ENCODE data around the gene PLEKHA8.

DNA sequence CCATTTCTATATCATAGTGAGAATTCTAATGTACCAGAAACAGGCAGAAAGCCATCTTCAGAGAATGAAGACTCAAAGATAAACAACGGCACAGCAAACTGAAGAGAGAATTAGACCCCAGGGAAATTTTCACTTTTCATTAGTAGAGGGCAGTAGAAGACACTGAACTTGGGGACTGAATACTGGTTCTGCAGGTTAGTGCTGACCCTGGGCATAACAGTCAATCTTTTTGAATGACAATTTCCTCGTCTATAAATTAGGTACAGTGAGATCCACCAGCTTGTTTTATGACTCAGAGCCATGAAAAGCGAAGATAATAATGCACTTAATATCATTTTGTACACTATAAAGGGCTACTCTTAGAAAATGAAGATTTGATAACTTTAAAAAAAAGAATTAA lies 15.5 kb upstream of the PLEKHA8 start:
- TF ChIP-seq, protein P1, sequence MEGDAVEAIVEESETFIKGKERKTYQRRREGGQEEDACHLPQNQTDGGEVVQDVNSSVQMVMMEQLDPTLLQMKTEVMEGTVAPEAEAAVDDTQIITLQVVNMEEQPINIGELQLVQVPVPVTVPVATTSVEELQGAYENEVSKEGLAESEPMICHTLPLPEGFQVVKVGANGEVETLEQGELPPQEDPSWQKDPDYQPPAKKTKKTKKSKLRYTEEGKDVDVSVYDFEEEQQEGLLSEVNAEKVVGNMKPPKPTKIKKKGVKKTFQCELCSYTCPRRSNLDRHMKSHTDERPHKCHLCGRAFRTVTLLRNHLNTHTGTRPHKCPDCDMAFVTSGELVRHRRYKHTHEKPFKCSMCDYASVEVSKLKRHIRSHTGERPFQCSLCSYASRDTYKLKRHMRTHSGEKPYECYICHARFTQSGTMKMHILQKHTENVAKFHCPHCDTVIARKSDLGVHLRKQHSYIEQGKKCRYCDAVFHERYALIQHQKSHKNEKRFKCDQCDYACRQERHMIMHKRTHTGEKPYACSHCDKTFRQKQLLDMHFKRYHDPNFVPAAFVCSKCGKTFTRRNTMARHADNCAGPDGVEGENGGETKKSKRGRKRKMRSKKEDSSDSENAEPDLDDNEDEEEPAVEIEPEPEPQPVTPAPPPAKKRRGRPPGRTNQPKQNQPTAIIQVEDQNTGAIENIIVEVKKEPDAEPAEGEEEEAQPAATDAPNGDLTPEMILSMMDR (IDR thresholded peaks at IDR 0.05): no peak
- TF ChIP-seq, protein P2, sequence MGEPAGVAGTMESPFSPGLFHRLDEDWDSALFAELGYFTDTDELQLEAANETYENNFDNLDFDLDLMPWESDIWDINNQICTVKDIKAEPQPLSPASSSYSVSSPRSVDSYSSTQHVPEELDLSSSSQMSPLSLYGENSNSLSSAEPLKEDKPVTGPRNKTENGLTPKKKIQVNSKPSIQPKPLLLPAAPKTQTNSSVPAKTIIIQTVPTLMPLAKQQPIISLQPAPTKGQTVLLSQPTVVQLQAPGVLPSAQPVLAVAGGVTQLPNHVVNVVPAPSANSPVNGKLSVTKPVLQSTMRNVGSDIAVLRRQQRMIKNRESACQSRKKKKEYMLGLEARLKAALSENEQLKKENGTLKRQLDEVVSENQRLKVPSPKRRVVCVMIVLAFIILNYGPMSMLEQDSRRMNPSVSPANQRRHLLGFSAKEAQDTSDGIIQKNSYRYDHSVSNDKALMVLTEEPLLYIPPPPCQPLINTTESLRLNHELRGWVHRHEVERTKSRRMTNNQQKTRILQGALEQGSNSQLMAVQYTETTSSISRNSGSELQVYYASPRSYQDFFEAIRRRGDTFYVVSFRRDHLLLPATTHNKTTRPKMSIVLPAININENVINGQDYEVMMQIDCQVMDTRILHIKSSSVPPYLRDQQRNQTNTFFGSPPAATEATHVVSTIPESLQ (CRISPR knock-in tag; IDR thresholded peaks at IDR 0.05): no peak
- no peak for TF ChIP-seq TEAD4 (CRISPR knock-in tag; IDR thresholded peaks at IDR 0.05)
- TF ChIP-seq, protein P3, sequence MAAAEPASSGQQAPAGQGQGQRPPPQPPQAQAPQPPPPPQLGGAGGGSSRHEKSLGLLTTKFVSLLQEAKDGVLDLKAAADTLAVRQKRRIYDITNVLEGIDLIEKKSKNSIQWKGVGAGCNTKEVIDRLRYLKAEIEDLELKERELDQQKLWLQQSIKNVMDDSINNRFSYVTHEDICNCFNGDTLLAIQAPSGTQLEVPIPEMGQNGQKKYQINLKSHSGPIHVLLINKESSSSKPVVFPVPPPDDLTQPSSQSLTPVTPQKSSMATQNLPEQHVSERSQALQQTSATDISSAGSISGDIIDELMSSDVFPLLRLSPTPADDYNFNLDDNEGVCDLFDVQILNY (CRISPR knock-in tag; IDR thresholded peaks at IDR 0.05): no peak
- no peak for TF ChIP-seq ETV6 (CRISPR knock-in tag; IDR thresholded peaks at IDR 0.05)
- TF ChIP-seq, protein P4, sequence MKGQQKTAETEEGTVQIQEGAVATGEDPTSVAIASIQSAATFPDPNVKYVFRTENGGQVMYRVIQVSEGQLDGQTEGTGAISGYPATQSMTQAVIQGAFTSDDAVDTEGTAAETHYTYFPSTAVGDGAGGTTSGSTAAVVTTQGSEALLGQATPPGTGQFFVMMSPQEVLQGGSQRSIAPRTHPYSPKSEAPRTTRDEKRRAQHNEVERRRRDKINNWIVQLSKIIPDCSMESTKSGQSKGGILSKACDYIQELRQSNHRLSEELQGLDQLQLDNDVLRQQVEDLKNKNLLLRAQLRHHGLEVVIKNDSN (CRISPR knock-in tag; IDR thresholded peaks at IDR 0.05): no peak
- TF ChIP-seq, protein P5, sequence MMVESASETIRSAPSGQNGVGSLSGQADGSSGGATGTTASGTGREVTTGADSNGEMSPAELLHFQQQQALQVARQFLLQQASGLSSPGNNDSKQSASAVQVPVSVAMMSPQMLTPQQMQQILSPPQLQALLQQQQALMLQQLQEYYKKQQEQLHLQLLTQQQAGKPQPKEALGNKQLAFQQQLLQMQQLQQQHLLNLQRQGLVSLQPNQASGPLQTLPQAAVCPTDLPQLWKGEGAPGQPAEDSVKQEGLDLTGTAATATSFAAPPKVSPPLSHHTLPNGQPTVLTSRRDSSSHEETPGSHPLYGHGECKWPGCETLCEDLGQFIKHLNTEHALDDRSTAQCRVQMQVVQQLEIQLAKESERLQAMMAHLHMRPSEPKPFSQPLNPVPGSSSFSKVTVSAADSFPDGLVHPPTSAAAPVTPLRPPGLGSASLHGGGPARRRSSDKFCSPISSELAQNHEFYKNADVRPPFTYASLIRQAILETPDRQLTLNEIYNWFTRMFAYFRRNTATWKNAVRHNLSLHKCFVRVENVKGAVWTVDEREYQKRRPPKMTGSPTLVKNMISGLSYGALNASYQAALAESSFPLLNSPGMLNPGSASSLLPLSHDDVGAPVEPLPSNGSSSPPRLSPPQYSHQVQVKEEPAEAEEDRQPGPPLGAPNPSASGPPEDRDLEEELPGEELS (CRISPR knock-in tag; IDR thresholded peaks at IDR 0.05): no peak
- TF ChIP-seq SMAD4 (CRISPR knock-in tag; IDR thresholded peaks at IDR 0.05): no peak
- no peak for TF ChIP-seq ELF4 (CRISPR knock-in tag; IDR thresholded peaks at IDR 0.05; ENCODE audit: low read depth)
- no peak for TF ChIP-seq CBFB (CRISPR knock-in tag; IDR thresholded peaks at IDR 0.05; ENCODE audit: low read depth)
- TF ChIP-seq SP1 (CRISPR knock-in tag; conservative IDR thresholded peaks at IDR 0.05): no peak
- TF ChIP-seq GABPB1 (CRISPR knock-in tag; IDR thresholded peaks at IDR 0.05): no peak
- TF ChIP-seq ZNF121 (CRISPR knock-in tag; IDR thresholded peaks at IDR 0.05): no peak
